Body of pancreas (tissue), 4 donors: ENCODE measurements around the gene CPLX3. TPM values are rescaled to one million over a fixed set of nuclear protein-coding genes. Genes with fewer than 3 reads are reported as not detected.
A peak's percentile ranks its signal among the peaks of the same experiment; 100 is the strongest.

Experiments used
- ATAC-seq: fragments of 150-250 bp; one replicate; pipeline ENCODE4 v1.9.1; 2016
- DNase-seq, 4 donors: peaks; one replicate each; pipeline ENCODE4 v3.0.0-alpha.2; 2019
- H3K27ac ChIP-seq, 4 donors: fragments of 200-600 bp; sonication (generic); 1 replicate in 3 of 4; 2 replicates in 1 of 4; pipeline versions ENCODE4 v1.5.1 to v1.6.1; 2016 to 2019; ENCODE audit warnings: mild to moderate bottlenecking in 1 of 4, mixed read lengths in 1 of 4, moderate library complexity in 1 of 4
- H3K27me3 ChIP-seq, 2 donors: fragments of 200-600 bp; sonication (generic); one replicate each; pipeline ENCODE4 v1.6.0; 2016; ENCODE audit warnings: mild to moderate bottlenecking in 1 of 2
- H3K36me3 ChIP-seq, 2 donors: fragments of 200-600 bp; sonication (generic); replicated peaks in 1 of 2; 2 replicates each; pipeline ENCODE4 v1.5.1; 2016; ENCODE audit warnings: low read depth in 2 of 2; ENCODE audit not compliant: insufficient read depth in 1 of 2
- H3K4me1 ChIP-seq: fragments of 200-600 bp; sonication (generic); one replicate; pipeline ENCODE4 v1.6.0; 2016
- H3K4me3 ChIP-seq, 2 donors: fragments of 200-600 bp; sonication (generic); 1 replicate in 1 of 2; 2 replicates in 1 of 2; pipeline ENCODE4 v1.5.1; 2016 to 2019
- H3K9me3 ChIP-seq, 3 donors: fragments of 200-600 bp; sonication (generic); 1 replicate in 2 of 3; 2 replicates in 1 of 3; pipeline ENCODE4 v1.5.1; 2016
- POLR2A ChIP-seq, 3 donors: fragments of 450-650 bp; IDR thresholded peaks; one replicate each; pipeline ENCODE4 v1.6.1; 2016; ENCODE audit warnings: antibody characterized with exemption in 3 of 3, mild to moderate bottlenecking in 2 of 3
- WGBS, 2 donors: methylation state at CpG; one replicate each; pipeline ENCODE4 v1.1.5; 2017; 5-methylcytosine and 5-hydroxymethylcytosine counted together
- intact Hi-C: fragments of 100-400 bp; cut with DNase I; formaldehyde crosslinking; loops from one replicate; pipeline ENCODE4 v1.15.1; 2023
- total RNA-seq, 2 donors: library from RNA; depleted of rRNA; stranded (reverse); fragments of >200 nt; gene quantifications; one replicate each; pipeline ENCODE4 v1.1.0, GENCODE V29; 2016
- TF ChIP-seq, protein P1 (sequence below), 7 experiments: fragments of 450-650 bp in 4 of 7; fragments of 200-600 bp in 3 of 7; sonication (generic) in 3 of 7; IDR thresholded peaks; one replicate each; pipeline ENCODE4 v1.5.1; 2016 to 2019; ENCODE audit warnings: antibody characterized with exemption in 7 of 7

CPLX3 gene
- total RNA-seq, 2 donors from 2014 or later = not detected

DNA sequence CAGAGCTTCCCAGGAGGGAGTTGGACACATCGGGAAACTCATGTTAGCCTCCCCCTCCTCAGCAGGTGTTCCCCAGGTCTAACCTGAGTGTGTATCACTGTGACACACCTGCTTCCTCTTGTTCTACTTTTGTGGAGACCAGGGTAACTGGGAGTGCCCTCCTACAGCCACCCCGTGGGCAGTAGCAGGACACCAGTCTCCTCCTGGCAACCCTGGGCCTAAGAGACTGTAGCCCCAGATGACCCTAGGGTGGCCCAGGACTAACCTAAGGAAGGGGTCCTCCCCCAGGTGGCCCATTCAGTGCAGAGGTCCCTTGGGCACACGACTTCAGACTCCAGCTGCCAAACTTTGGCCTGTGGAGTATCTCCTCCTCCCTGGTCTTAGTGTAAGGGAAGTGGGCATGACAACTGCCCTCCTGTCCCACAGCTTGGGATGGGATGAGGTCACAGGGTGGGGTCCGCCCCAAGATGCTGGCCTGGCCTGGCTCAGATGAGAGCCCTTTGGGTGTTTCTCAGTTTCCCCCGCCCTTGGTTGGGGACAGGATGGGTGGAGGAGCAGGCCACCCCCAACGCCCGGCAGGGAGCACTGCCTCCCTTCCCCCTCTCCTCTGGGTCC lies 39.8 kb upstream of the CPLX3 start:
- H3K36me3 ChIP-seq = no peaks in the 10 kb centered on the region
- H3K4me3 ChIP-seq = no peak overlapping the region
- WGBS, 2 donors = 70 to 88% methylated on average over 6 to 7 of the region's 7 CpGs
- H3K27me3 ChIP-seq = no peaks in the 10 kb centered on the region
- H3K9me3 ChIP-seq = no peaks in the 10 kb centered on the region
- intact Hi-C loops = no loop called here
- no peak for DNase-seq
- no peak for ATAC-seq
- H3K27ac ChIP-seq = peak overlapping the region in 2 of 4 donors; percentile 13 to 70
- TF ChIP-seq POLR2A (IDR thresholded peaks at IDR 0.05) = no peak
- TF ChIP-seq, protein P1, sequence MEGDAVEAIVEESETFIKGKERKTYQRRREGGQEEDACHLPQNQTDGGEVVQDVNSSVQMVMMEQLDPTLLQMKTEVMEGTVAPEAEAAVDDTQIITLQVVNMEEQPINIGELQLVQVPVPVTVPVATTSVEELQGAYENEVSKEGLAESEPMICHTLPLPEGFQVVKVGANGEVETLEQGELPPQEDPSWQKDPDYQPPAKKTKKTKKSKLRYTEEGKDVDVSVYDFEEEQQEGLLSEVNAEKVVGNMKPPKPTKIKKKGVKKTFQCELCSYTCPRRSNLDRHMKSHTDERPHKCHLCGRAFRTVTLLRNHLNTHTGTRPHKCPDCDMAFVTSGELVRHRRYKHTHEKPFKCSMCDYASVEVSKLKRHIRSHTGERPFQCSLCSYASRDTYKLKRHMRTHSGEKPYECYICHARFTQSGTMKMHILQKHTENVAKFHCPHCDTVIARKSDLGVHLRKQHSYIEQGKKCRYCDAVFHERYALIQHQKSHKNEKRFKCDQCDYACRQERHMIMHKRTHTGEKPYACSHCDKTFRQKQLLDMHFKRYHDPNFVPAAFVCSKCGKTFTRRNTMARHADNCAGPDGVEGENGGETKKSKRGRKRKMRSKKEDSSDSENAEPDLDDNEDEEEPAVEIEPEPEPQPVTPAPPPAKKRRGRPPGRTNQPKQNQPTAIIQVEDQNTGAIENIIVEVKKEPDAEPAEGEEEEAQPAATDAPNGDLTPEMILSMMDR (IDR thresholded peaks at IDR 0.05) = no peak
- peaks cover 40% of the 10 kb centered on the region for H3K4me1 ChIP-seq

DNA sequence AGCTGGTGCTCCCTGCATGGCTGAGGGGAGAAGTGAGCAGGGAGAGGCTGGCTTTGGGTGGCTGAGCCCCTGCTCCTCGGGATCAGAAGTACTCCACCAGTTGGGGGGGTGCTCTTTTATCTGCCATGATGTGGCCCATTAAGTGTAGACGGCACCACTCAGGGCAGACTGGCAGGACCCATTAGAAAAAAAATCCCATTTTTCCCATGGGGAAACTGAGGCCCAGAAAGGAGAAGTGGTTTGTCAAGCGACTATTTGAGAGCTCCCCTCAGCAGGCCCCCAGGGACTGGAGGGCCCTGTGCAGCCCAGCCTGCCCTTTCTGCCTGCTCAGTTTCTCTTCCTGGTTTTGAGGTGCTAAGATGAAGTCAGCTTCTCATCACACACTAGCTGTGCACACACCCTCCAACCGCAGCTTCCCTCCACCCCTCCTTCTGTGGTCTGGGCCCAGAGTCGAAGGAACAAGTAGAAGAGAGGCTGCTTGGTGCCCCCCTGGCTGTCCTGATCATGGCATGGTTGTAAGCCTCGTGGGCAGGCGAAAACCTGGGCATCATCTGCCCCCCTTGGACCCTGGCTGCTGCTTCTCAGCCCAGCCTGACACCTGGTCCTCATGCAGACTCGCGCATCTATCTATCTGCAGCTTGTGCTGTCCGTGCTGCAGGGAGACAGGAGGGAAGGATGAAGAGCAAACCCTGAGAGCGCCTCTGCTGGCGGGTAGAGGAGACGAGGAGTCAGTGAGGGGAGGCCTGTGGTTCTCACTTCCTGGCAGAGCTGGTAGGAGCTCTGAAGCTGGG lies 39.0 kb upstream of the CPLX3 start:
- TF ChIP-seq, protein P1 (IDR thresholded peaks at IDR 0.05) = peak in 1 of 7 experiments; percentile 34
- TF ChIP-seq POLR2A (IDR thresholded peaks at IDR 0.05) = no peak

DNA sequence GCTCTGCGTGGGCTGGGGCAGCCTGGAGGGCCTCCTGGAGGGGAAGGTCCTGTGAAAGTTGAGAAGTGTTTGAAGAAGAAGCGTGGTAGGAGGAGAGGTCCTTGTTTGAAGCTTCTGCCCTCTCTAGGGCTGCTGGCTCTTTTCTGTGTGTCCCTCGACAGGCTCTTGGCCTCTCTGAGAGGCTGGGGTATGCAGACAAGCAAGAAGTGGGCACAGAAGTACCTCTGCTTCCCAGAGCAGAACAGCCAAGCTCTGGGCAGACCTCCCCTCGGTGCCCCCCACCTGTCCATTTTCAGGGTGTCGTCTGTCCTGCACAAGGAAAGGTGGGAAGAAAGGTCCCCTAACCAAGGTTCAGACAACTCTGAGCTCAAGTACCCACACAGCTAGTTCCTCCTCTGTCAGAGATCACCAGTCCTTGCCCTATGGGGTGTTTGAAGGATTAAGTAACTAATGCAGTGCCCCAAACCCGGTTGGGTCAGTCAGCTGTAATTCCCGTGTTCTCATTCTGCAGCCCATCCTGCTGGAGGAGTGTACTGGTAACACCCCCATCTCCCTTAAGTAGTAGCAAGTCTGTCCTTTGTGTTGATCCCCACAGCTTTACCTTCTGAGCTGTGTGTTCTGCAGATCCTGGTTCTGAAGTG lies 38.3 kb upstream of the CPLX3 start:
- no peak for ATAC-seq

More for the DNA sequence above, 39.0 kb upstream of the CPLX3 start:
- H3K27me3 ChIP-seq = no peaks in the 10 kb centered on the region
- H3K27ac ChIP-seq = peak overlapping the region in 2 of 4 donors; percentile 13 to 70
- 54 to 70% methylated on average over 11 to 13 of the region's 13 CpGs for WGBS, 2 donors
- DNase-seq (peak in 2 of 4 donors; percentile 50 to 81), ATAC-seq (no peak)
- intact Hi-C loops = no loop called here
- H3K4me1 ChIP-seq = peaks cover 39% of the 10 kb centered on the region
- no peaks in the 10 kb centered on the region for H3K36me3 ChIP-seq
- no peak overlapping the region for H3K4me3 ChIP-seq
- H3K9me3 ChIP-seq = no peaks in the 10 kb centered on the region

DNA sequence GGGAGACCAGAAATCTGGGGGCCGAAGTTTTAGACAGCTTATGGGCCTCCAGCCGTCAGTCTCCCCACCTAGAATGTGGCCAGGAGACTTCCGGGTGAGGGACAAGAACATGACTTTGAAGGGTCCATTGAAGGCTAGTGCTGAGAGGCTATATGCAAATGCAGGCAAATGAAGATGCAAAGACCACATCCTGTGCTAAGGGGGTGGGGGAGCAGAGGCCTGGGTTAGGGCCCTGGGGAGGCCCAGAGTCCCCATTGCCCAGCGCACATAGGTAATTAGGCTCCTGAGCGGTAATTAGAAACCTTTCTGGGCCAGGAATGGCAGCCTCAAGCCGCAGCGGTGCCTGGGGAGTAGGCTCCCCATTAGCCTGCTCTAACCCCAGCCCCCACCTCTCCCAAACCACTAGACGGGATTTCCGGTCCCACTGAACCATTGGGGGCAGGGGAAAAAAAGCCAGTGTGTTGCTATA lies 37.7 kb upstream of the CPLX3 start:
- H3K36me3 ChIP-seq = no peaks in the 10 kb centered on the region
- no peak for TF ChIP-seq POLR2A (IDR thresholded peaks at IDR 0.05)
- TF ChIP-seq, protein P1 (IDR thresholded peaks at IDR 0.05) = no peak
- no peaks in the 10 kb centered on the region for H3K9me3 ChIP-seq
- peaks cover 32% of the 10 kb centered on the region for H3K4me1 ChIP-seq
- H3K27ac ChIP-seq = peak overlapping the region in 2 of 4 donors; percentile 6 to 70
- WGBS, 2 donors = 66 to 70% methylated on average over 7 to 9 of the region's 9 CpGs
- no peak overlapping the region for H3K4me3 ChIP-seq
- ATAC-seq (no peak), DNase-seq (no peak)
- no peaks in the 10 kb centered on the region for H3K27me3 ChIP-seq
- intact Hi-C loops = no loop called here

More for the DNA sequence above, 38.3 kb upstream of the CPLX3 start:
- peaks cover 34% of the 10 kb centered on the region for H3K4me1 ChIP-seq
- intact Hi-C loops = no loop called here
- peak in 1 of 3 donors; percentile 9 for TF ChIP-seq POLR2A (IDR thresholded peaks at IDR 0.05)
- TF ChIP-seq, protein P1 (IDR thresholded peaks at IDR 0.05) = no peak
- peak overlapping the region in 2 of 4 donors; percentile 8 to 70 for H3K27ac ChIP-seq
- no peak for DNase-seq
- H3K27me3 ChIP-seq = no peaks in the 10 kb centered on the region
- no peaks in the 10 kb centered on the region for H3K9me3 ChIP-seq
- 56 to 69% methylated on average over 6 to 7 of the region's 7 CpGs for WGBS, 2 donors
- no peaks in the 10 kb centered on the region for H3K36me3 ChIP-seq
- no peak overlapping the region for H3K4me3 ChIP-seq
